ENCODE data around the gene ATP6V0E1.

- TF ChIP-seq EZH2 (IDR thresholded peaks at IDR 0.05; ENCODE audit: borderline replicate concordance, insufficient read depth, low read length, poor library complexity, severe bottlenecking) (no peak), REST (IDR thresholded peaks at IDR 0.05; ENCODE audit: borderline replicate concordance) (no peak), CTCF (IDR thresholded peaks at IDR 0.05; ENCODE audit: poor library complexity, severe bottlenecking) (no peak), POLR2AphosphoS5 (IDR thresholded peaks at IDR 0.05) (no peak), EP300 (conservative IDR thresholded peaks at IDR 0.05; ENCODE audit: poor library complexity, severe bottlenecking) (no peak), RAD21 (conservative IDR thresholded peaks at IDR 0.05) (no peak), TAF1 (IDR thresholded peaks at IDR 0.05; ENCODE audit: low read depth) (no peak)
Observed at GRCh38 chr5:173016598-173017046, 33.1 kb downstream of the ATP6V0E1 start.
